Measurements from ENCODE around the gene STAB2.

STAB2 gene

DNA sequence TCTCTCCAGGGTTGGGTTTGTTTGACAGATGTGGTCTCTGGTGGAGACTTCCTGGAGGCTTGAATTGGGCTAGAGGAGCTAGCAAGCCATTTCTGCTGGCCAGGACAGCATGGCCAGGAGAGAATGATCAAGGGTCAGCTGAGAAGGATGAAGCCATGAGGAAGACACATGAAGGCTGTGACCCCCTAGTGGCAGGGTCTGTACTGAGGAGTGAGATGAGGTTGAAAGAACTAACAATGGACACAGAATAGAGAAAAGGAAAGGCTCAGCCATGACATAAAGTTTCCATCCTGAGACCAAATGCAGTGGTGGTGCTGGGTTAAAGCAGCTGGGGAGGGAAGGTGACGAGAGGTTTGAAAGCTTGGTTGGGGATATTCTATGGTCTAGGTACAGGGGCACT, 164.1 kb downstream of the STAB2 start:
- TF ChIP-seq, protein P1, sequence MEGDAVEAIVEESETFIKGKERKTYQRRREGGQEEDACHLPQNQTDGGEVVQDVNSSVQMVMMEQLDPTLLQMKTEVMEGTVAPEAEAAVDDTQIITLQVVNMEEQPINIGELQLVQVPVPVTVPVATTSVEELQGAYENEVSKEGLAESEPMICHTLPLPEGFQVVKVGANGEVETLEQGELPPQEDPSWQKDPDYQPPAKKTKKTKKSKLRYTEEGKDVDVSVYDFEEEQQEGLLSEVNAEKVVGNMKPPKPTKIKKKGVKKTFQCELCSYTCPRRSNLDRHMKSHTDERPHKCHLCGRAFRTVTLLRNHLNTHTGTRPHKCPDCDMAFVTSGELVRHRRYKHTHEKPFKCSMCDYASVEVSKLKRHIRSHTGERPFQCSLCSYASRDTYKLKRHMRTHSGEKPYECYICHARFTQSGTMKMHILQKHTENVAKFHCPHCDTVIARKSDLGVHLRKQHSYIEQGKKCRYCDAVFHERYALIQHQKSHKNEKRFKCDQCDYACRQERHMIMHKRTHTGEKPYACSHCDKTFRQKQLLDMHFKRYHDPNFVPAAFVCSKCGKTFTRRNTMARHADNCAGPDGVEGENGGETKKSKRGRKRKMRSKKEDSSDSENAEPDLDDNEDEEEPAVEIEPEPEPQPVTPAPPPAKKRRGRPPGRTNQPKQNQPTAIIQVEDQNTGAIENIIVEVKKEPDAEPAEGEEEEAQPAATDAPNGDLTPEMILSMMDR (IDR thresholded peaks at IDR 0.05; ENCODE audit: low read depth, low read length): 0 out of 2 replicates have a peak, but pooled peaks have one; percentile 14
- H3K4me3 ChIP-seq (ENCODE audit: low read depth, low read length): no peak overlapping the region

DNA sequence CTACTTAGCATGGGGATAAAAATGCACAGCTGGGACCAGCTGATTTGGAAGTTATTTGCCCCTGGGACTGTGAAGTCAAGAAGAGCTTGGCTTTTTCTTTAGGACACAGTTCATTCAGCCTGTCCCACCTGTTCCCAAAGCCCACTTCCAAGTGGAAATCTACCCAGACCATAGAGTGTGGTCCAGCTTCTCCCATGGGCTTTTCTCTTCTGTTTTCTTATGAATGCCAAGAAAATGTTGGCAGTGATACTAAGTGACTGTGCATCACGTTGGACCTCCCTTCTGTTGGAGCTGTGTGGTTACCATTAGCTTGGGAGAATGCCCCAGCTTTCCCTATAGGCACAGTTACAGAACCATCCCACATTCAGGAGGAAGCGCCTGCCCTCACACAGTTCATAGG, 164.5 kb downstream of the STAB2 start:
- H3K4me3 ChIP-seq (ENCODE audit: low read depth, low read length): no peak overlapping the region
- TF ChIP-seq, protein P1 (IDR thresholded peaks at IDR 0.05; ENCODE audit: low read depth, low read length): no peak

DNA sequence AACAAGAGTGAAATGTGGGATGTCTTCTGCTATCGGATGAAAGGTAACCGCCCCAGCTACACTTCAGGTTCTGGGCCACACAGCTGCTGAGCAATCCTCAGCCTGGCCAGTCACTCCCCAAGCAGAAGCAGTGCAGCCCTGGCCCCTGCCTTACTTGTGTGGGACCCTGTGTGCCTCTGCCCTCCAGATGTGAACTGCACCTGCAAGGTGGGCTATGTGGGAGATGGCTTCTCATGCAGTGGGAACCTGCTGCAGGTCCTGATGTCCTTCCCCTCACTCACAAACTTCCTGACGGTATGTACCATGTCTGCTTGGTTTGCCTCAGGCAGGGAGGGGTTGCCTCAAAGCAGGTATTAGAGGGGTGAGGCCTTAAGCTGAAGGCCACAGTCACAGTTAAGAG, 168.4 kb downstream of the STAB2 start:
- TF ChIP-seq, protein P1 (IDR thresholded peaks at IDR 0.05; ENCODE audit: low read depth, low read length): no peak
- no peak overlapping the region for H3K4me3 ChIP-seq (ENCODE audit: low read depth, low read length)

DNA sequence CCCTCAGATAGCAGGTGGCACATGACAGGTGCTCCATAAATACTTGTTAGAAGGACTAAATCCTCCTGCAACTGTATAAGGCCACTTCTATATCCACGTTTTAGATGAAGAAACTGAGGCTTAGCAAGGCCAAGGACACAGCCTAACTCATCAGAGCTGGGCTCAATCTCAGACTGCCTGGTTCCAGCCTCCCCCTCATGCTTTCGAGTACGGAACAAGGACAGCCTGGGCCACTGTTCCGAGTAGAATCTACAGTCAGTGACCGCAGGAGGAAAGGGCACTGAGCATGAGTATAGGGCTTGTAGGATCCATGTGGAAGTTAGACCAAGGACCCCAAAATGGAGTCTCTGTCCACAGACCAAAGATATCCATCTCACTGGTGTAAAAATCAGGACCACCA, 169.4 kb downstream of the STAB2 start:
- H3K4me3 ChIP-seq (ENCODE audit: low read depth, low read length): no peak overlapping the region
- TF ChIP-seq, protein P1 (IDR thresholded peaks at IDR 0.05; ENCODE audit: low read depth, low read length): no peak

DNA sequence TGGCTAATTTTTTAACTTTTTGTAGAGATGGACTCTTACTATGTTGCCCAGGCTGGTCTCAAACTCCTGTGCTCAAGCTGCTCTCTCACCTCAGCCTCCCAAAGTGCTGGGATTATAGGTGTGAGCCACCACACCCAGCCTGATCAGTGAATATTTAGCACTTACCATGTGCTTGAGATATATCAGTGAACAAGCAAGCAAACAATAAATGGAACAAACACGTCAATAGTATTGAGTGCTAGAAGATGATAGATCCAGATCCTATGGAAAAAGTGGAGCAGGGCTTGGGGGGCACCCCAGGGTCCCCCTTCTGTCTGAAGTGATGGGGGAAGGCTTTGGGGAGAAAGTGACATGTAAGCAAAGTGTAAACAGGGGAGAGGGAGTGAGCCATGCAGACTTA, 170.2 kb downstream of the STAB2 start:
- H3K4me3 ChIP-seq (ENCODE audit: low read depth, low read length): no peak overlapping the region
- TF ChIP-seq, protein P1 (IDR thresholded peaks at IDR 0.05; ENCODE audit: low read depth, low read length): no peak

DNA sequence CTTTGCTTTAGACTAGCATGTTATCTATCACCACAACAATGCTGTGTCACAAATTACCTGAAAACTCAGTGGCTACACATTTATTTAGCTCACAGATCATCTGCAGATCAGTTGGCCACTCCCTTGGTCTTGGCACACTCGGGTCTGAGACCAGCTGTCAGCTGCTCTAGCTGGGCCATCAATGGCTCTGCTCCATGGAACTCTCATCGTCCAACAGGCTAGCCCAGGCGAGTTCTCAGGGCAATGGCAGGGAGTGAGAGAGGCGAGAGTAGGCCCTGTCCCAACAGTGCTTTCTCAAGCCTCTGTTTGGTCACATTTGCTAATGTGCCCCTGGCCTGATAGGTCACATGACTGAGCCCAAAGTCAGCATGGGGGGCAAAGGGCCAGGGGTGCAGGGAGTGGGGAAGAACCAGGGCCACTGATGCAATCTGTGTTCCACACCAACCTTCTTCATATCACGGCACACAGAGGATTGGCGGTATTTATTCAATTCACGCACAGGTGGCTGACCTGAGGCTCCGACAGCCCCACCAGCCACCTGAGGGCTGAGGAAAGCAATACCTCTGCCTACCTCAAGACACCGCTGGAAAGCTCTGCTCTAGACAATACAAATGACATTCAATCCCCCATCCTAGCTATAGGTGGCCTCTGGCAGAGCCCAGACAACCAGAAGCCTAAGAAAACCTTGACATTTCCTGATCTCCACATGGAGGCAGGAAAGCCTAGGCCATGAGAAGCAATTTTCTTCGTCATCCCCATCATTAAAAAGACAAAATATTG, 171.4 kb downstream of the STAB2 start:
- TF ChIP-seq, protein P1 (IDR thresholded peaks at IDR 0.05; ENCODE audit: low read depth, low read length): no peak
- H3K4me3 ChIP-seq (ENCODE audit: low read depth, low read length): no peak overlapping the region

DNA sequence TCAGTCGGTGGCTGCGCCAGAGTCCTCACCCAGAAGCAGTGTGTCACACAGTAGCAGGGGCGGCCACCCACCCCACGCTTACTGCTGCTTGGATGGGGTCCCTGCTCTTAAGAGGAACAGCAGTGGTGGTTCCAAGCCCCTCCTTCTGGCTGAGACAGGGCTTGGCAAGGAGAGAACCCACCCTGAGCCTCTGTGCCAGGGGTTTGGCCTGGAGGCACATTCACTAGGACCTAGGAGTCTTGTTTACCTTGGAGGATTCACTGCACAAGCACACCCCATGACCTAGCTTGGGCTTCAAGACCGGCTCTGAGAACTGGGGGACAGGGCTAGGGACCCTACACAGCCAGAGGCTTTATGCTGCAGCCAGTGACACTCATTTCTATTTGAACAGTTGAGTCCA, 175.4 kb downstream of the STAB2 start:
- H3K4me3 ChIP-seq (ENCODE audit: low read depth, low read length): no peak overlapping the region
- TF ChIP-seq, protein P1 (IDR thresholded peaks at IDR 0.05; ENCODE audit: low read depth, low read length): no peak

All from WI38 (cell line).